GM12892 (cell line): Measurements from ENCODE around the gene HDAC4.

Experiments used
- POLR2A ChIP-seq: IDR thresholded peaks from 2 replicates; pipeline ENCODE4 v1.6.1; 2011; ENCODE audit warnings: low read depth, low read length, control low read depth
- POLR2AphosphoS5 ChIP-seq: IDR thresholded peaks from 2 replicates; pipeline ENCODE4 v1.6.1; 2011; ENCODE audit warnings: low read depth, low read length, control low read depth
- TAF1 ChIP-seq: IDR thresholded peaks from 2 replicates; pipeline ENCODE4 v1.6.1; 2011; ENCODE audit warnings: low read depth, mild to moderate bottlenecking, control low read depth, low read length, borderline replicate concordance

DNA sequence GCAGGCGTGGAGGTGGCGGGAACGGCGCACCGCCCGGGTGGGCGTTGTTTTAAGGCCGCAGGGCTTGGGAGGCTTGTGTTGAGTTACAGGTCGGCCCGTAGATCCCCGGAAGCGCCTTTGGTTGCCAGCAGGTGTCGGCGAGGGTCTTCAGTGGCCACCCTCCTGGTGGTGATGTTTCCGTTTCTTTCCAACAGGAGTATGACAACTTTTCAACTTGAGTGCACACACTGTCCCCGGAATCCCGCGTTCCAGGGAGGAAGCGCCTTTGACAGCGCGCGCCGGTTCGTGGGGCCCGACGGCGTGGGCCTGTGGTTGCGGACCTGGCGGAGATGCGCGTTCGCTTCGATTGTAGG lies 1.0 kb upstream of the HDAC4 start:
- no peak for TF ChIP-seq POLR2AphosphoS5
- no peak for TF ChIP-seq POLR2A
- no peak for TF ChIP-seq TAF1
